CD8-positive, alpha-beta memory T cell (primary cell): Measurements from ENCODE around the gene CACUL1. TPM values are rescaled to one million over a fixed set of nuclear protein-coding genes. Genes with fewer than 3 reads are reported as not detected.

Experiments used
- CTCF ChIA-PET: fragments of 350-600 bp; sonication (Branson Sonifier 250); formaldehyde crosslinking; loops from one replicate; lab custom pipeline; 2021; ENCODE audit warnings: antibody characterized with exemption; lab: Charles Lee
- POLR2A ChIA-PET: fragments of 350-600 bp; sonication (Branson Sonifier 250); formaldehyde crosslinking; loops from one replicate; lab custom pipeline; 2021; ENCODE audit warnings: antibody characterized with exemption; lab: Charles Lee
- DNase-seq, 5 donors: peaks; one replicate each; pipeline versions ENCODE4 v3.0.0 to v3.0.0-alpha.2; 2020 to 2022; ENCODE audit warnings: mixed read lengths in 1 of 5
- H3K27ac ChIP-seq: one replicate; pipeline ENCODE4 v1.7.0; 2013; ENCODE audit warnings: low read depth, mild to moderate bottlenecking, low read length, moderate library complexity
- H3K27me3 ChIP-seq: 2 replicates; pipeline ENCODE4 v1.7.0; 2013; ENCODE audit warnings: low read length, mild to moderate bottlenecking; ENCODE audit not compliant: insufficient read depth, poor library complexity, severe bottlenecking
- H3K36me3 ChIP-seq: 2 replicates; pipeline ENCODE4 v1.7.0; 2013; ENCODE audit warnings: mild to moderate bottlenecking, low read length, moderate library complexity; ENCODE audit not compliant: insufficient read depth
- H3K4me1 ChIP-seq: 2 replicates; pipeline ENCODE4 v1.7.0; 2013; ENCODE audit warnings: mild to moderate bottlenecking, low read length, moderate library complexity; ENCODE audit not compliant: insufficient read depth
- H3K4me3 ChIP-seq: 2 replicates; pipeline ENCODE4 v1.7.0; 2013; ENCODE audit warnings: mild to moderate bottlenecking, low read length
- H3K9me3 ChIP-seq: 2 replicates; pipeline ENCODE4 v1.7.0; 2013; ENCODE audit warnings: mild to moderate bottlenecking, low read length
- H3K27ac Mint-ChIP-seq, 8 donors: one replicate each; pipeline ENCODE4 v1.8.0; 2020 to 2021; ENCODE audit warnings: mixed read lengths in 8 of 8, mild to moderate bottlenecking in 6 of 8, inconsistent platforms in 3 of 8, moderate library complexity in 3 of 8
- H3K27me3 Mint-ChIP-seq, 2 donors: one replicate each; pipeline ENCODE4 v1.8.0; 2020 to 2021; ENCODE audit warnings: mixed read lengths in 2 of 2, mild to moderate bottlenecking in 1 of 2, moderate library complexity in 1 of 2
- H3K36me3 Mint-ChIP-seq, 3 donors: one replicate each; pipeline ENCODE4 v1.8.0; 2020 to 2021; ENCODE audit warnings: mixed read lengths in 3 of 3, inconsistent platforms in 1 of 3, mild to moderate bottlenecking in 1 of 3
- H3K4me1 Mint-ChIP-seq, 3 donors: one replicate each; pipeline ENCODE4 v1.8.0; 2020 to 2021; ENCODE audit warnings: mixed read lengths in 3 of 3, inconsistent platforms in 1 of 3, mild to moderate bottlenecking in 1 of 3
- H3K4me3 Mint-ChIP-seq, 7 donors: one replicate each; pipeline ENCODE4 v1.8.0; 2020 to 2021; ENCODE audit warnings: mixed read lengths in 7 of 7, mild to moderate bottlenecking in 6 of 7, moderate library complexity in 4 of 7, inconsistent platforms in 2 of 7
- H3K9me3 Mint-ChIP-seq, 5 donors: one replicate each; pipeline ENCODE4 v1.8.0; 2020 to 2022; ENCODE audit warnings: mixed read lengths in 5 of 5, mild to moderate bottlenecking in 3 of 5, moderate library complexity in 2 of 5, inconsistent platforms in 1 of 5
- polyA plus RNA-seq: library from polyadenylated mRNA; unstranded; fragments of 300-500 nt; fragmentation: Illumina TruSeq; gene quantifications from one replicate; pipeline ENCODE4 v1.2.3, GENCODE V29; 2021
- total RNA-seq, 2 experiments: library from RNA; stranded (reverse); gene quantifications; one replicate each; pipeline ENCODE4 v1.2.3, GENCODE V29; 2021

Gene CACUL1
- total and polyA plus RNA-seq, 3 experiments from 2014 or later = 29.0 to 39.2 (median 31.3) TPM

DNA sequence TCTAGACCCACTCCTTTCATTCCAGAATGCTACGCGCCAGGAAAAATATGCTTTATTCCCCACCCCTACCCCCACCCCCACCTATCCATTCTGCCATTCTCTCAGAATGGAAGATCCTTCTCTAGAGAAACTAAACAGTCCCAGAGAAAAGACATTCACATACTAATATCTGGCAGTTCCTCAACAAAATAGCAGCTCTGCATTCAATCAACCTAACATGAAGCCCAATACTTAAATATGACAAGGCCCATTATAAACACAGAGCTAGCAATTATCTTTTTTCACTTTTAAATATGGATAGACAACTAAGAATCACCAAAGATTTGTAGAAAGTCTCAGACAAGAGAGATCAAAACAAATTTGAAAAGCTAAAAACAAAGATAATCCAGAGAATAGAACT lies 16.4 kb downstream of the CACUL1 start:
- no peaks in the 10 kb centered on the region for H3K36me3 ChIP-seq
- DNase-seq = no peak
- Mint-ChIP-seq H3K4me3 (no peak overlapping the region), H3K4me1 (peaks cover 66 to 87% (median 85%) of the 10 kb centered on the region in 3 donors), H3K27ac (peak overlapping the region in 1 of 8 donors; percentile 36), H3K27me3 (no peaks in the 10 kb centered on the region), H3K9me3 (no peaks in the 10 kb centered on the region), H3K36me3 (no peaks in the 10 kb centered on the region)
- H3K9me3 ChIP-seq = no peaks in the 10 kb centered on the region
- H3K4me3 ChIP-seq = no peak overlapping the region
- ChIA-PET CTCF (interaction anchor here (1.6 kb wide), 1 partner anchor 16 kb away, joined by 3 read pairs; the partner anchor contains the start of gene CACUL1), POLR2A (no interaction called here)
- no peaks in the 10 kb centered on the region for H3K27me3 ChIP-seq
- peaks cover 43% of the 10 kb centered on the region for H3K4me1 ChIP-seq
- no peak overlapping the region for H3K27ac ChIP-seq

DNA sequence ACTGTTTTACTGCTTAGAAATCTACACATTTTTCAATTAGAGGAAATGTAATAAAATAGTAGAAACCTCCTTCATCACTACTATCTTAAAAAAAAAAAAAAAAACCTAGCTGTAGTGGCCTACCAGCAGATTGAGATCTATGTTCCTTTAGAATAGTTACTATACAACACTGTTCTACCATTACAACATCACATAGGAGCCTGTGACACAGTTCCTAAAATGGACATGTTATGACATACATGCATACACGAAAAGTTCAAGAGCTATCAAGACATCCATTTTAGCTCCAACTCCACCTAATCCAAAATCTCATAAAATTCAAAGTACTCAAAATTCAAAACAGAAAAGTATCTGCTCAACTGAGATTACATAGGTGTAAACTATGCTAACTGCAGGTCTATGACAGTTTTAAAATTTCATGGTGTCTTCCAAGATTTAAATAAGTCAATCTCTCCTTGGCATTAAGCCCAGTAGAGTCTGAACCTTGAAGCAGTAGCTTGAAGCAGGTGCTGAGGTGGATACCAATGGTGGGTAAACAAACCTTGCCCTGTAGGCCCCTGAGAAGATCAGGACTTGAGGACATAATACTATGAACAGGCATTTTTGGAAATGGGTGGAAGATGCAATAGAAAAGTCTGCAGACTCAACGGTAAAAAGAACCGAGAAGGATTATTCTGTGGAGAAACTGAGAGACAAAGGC lies 17.0 kb downstream of the CACUL1 start:
- no peak for DNase-seq
- Histone ChIP-seq H3K4me3 (no peak overlapping the region), H3K27me3 (no peaks in the 10 kb centered on the region), H3K9me3 (no peaks in the 10 kb centered on the region), H3K27ac (no peak overlapping the region), H3K36me3 (no peaks in the 10 kb centered on the region), H3K4me1 (peaks cover 50% of the 10 kb centered on the region)
- Mint-ChIP-seq H3K4me3 (peak overlapping the region in 1 of 7 donors; percentile 16), H3K9me3 (no peaks in the 10 kb centered on the region), H3K4me1 (peaks cover 69 to 88% (median 86%) of the 10 kb centered on the region in 3 donors), H3K27ac (peak overlapping the region in 2 of 8 donors; percentile 4 to 36), H3K27me3 (no peaks in the 10 kb centered on the region), H3K36me3 (no peaks in the 10 kb centered on the region)
- ChIA-PET CTCF (interaction anchor here (1.6 kb wide), 1 partner anchor 17 kb away, joined by 3 read pairs; the partner anchor contains the start of gene CACUL1), POLR2A (no interaction called here)

DNA sequence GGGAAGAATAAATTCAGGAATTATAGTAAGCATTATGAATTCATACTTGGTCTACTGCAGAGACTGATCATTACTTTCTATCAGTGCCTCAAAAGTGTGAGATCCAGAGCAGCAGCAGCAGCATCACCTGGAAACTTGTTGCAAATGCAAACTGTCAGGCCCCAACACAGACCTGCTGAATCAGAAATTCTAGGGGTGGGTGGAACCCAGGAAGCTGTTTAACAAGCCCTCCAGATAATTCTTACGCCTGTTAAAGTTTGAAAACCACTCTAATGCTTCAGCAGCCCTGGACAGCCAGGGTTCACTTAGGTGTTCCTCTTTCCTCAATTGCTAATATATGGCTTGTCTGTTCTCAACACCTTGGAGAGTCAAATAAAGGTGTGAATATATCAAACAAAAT lies 19.5 kb downstream of the CACUL1 start:
- ChIA-PET CTCF (no interaction called here), POLR2A (interaction anchor here (1.4 kb wide), 1 partner anchor 20 kb away, joined by 3 read pairs; the partner anchor contains the start of gene CACUL1)
- no peak for DNase-seq
- Histone ChIP-seq H3K27me3 (no peaks in the 10 kb centered on the region), H3K9me3 (no peaks in the 10 kb centered on the region), H3K27ac (no peak overlapping the region), H3K4me3 (no peak overlapping the region), H3K4me1 (peaks cover 74% of the 10 kb centered on the region), H3K36me3 (no peaks in the 10 kb centered on the region)
- Mint-ChIP-seq H3K4me1 (peaks cover 75 to 92% (median 92%) of the 10 kb centered on the region in 3 donors), H3K4me3 (no peak overlapping the region), H3K27ac (peak overlapping the region in 4 of 8 donors; percentile 0 to 80 (median 26)), H3K9me3 (no peaks in the 10 kb centered on the region), H3K27me3 (no peaks in the 10 kb centered on the region), H3K36me3 (no peaks in the 10 kb centered on the region)

DNA sequence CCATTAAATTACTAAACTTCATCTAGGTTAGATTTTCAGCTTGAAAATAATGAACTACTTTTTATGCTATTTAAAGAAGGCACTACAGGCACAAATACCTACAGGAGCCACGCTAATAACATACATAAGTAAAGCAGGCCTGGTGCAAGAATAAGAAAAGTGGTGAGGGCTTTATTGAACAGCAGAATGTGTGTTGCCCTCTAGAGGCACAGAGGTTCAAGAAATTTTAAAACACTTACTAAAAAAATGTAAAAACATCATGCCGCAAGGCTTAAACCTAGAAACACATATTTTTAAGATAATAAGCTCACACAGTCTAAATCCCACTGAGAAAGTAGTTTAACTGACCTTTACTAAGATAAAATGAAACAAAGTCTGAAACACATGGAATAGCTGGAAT lies 20.3 kb downstream of the CACUL1 start:
- peaks cover 82% of the 10 kb centered on the region for H3K4me1 ChIP-seq
- H3K9me3 ChIP-seq = no peaks in the 10 kb centered on the region
- Mint-ChIP-seq H3K9me3 (no peaks in the 10 kb centered on the region), H3K36me3 (peaks cover 0 to under 1% (median 0%) of the 10 kb centered on the region in 3 donors), H3K4me3 (no peak overlapping the region), H3K4me1 (peaks cover 81 to 97% (median 96%) of the 10 kb centered on the region in 3 donors), H3K27me3 (no peaks in the 10 kb centered on the region), H3K27ac (peak overlapping the region in 3 of 8 donors; percentile 9 to 59 (median 27))
- H3K27ac ChIP-seq = no peak overlapping the region
- DNase-seq = no peak
- H3K36me3 ChIP-seq = no peaks in the 10 kb centered on the region
- ChIA-PET CTCF (interaction anchor here (1.2 to 2.5 kb wide), 2 partner anchors 13 to 20 kb away, joined by 6 to 9 read pairs; partner anchors contain the start of gene CACUL1), POLR2A (interaction anchor here (1.4 kb wide), 1 partner anchor 20 kb away, joined by 3 read pairs; the partner anchor contains the start of gene CACUL1)
- no peaks in the 10 kb centered on the region for H3K27me3 ChIP-seq
- no peak overlapping the region for H3K4me3 ChIP-seq

DNA sequence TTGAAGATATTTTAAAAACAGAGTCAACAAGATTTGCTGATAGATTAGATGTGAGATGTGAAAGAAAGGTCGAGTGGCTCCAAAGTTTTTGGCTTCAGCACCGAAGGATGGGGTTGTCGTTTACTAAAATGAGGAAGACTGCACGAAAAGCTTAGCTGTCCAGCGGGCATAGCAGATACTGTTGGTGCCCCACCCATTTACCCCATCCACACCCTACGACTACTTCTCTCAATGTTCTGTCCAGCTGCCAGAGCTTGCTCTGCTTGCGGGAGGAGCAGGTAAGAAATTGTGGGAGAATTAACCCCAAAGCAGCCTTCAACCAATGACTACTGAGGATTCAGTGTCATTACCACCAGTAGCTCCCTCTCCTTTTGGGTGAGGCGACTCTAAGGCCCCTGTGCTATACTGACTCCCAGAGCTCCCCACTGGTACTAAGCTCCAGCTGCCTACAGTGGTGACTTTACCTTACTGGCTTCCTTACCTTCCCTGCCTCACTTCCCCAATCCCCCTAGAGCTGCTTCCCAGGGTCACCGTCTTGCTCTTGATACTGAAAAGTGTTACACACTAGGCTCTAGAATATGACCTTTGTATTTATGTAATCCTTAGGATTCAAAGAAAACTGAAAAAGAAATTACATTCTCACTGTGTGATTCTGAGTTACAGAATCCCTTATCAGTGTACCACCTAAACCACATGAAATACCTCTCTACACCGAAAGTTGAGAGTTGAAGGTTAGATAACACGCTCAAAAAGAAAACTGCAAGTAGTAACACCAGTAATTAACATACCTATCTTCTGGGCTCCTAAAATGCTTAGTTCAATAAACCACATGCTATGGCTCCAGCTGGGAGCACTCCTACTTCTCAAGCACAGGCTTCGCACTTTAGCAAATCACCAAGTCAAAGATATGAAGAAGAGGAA lies 22.3 kb downstream of the CACUL1 start:
- ChIA-PET POLR2A (no interaction called here), CTCF (interaction anchor here (1.4 to 2.5 kb wide), 2 partner anchors 11 to 69 kb away, joined by 4 to 9 read pairs; no protein-coding TSS in a partner anchor)
- H3K4me3 ChIP-seq = no peak overlapping the region
- no peaks in the 10 kb centered on the region for H3K27me3 ChIP-seq
- peak overlapping the region; percentile 38 to 90 (median 78) for H3K27ac Mint-ChIP-seq
- no peaks in the 10 kb centered on the region for H3K9me3 Mint-ChIP-seq
- H3K36me3 ChIP-seq = no peaks in the 10 kb centered on the region
- H3K27ac ChIP-seq = no peak overlapping the region
- H3K9me3 ChIP-seq = no peaks in the 10 kb centered on the region
- H3K4me3 Mint-ChIP-seq = peak overlapping the region; percentile 4 to 79 (median 67)
- DNase-seq = peak in 2 of 5 donors; percentile 20 to 51
- H3K4me1 Mint-ChIP-seq = peaks cover 74 to 89% (median 88%) of the 10 kb centered on the region in 3 donors
- H3K36me3 Mint-ChIP-seq = peaks cover 0 to 10% (median 0%) of the 10 kb centered on the region in 3 donors
- H3K27me3 Mint-ChIP-seq = no peaks in the 10 kb centered on the region
- H3K4me1 ChIP-seq = peaks cover 85% of the 10 kb centered on the region

DNA sequence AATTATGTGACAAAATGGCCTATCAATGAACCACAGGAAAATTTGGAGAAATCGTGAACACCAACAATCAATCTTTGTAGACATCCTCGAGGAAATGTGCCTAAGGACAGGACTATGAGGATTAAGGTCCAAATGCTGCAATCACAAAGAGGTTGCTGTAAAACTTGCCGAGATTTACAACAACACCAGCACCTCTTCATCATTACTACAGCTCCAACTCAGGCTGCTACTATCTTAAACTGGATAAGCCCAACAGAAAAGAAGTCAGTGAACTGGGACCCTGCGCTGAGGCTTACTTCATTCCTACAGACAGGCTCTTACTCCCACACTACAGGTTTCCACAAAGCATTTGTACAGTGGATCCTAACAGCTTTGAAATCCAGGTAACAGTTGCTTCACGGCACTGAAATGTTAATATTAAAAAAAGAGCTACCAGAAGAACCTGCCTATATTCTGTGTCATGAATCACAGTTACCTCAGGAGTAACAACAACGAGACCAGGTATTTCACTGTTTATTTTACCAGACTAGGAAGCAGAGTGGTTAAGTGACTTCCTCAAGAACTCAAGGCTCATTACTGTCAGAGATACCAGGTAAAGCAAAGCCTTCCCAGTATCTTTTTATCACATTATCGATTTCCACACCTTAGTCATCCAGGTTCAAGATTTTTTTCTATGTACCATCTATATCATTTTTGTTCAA lies 23.9 kb downstream of the CACUL1 start:
- POLR2A ChIA-PET = no interaction called here
- CTCF ChIA-PET = no interaction called here
- Mint-ChIP-seq H3K27ac (peak overlapping the region; percentile 24 to 83 (median 58)), H3K27me3 (no peaks in the 10 kb centered on the region), H3K36me3 (peaks cover 0 to 22% (median 5%) of the 10 kb centered on the region in 3 donors), H3K4me3 (peak overlapping the region in 4 of 7 donors; percentile 2 to 71 (median 28)), H3K4me1 (peaks cover 65 to 83% (median 76%) of the 10 kb centered on the region in 3 donors), H3K9me3 (no peaks in the 10 kb centered on the region)
- Histone ChIP-seq H3K4me3 (no peak overlapping the region), H3K27ac (no peak overlapping the region), H3K4me1 (peaks cover 74% of the 10 kb centered on the region), H3K36me3 (no peaks in the 10 kb centered on the region), H3K27me3 (no peaks in the 10 kb centered on the region), H3K9me3 (no peaks in the 10 kb centered on the region)
- no peak for DNase-seq

DNA sequence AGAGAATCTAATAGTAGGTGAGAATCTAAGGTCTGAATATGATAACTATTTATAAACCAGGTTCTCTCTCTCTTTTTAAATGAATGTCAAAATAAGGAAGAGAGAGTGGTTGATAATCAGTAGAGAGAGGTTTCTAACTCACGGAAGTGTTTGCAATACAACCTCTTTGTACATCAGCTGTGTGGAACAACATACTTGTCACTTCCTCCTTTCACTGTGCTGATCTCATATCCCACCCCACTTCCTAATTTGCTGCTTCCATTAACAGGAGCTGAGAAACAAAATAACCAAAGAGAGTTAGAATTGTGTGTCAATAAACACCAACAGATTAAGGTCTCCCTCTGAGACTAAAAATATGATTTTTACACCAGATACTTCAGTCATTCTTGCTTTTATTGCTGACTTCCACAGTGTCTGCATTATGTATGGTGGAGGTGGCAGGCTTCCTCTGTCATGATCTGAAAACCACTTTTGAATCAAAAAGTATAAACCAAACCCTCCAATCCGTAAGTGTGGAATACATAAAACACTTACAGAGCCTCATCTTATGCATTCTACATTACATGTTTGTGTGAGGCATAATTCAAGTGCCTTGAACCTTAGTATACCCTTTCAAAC lies 25.0 kb downstream of the CACUL1 start:
- Histone ChIP-seq H3K9me3 (no peaks in the 10 kb centered on the region), H3K4me3 (no peak overlapping the region), H3K4me1 (peaks cover 64% of the 10 kb centered on the region), H3K27ac (no peak overlapping the region), H3K27me3 (no peaks in the 10 kb centered on the region), H3K36me3 (no peaks in the 10 kb centered on the region)
- POLR2A ChIA-PET = interaction anchor here (0.6 to 1.2 kb wide), 2 partner anchors 25 to 161 kb away, joined by 7 read pairs; partner anchors contain the start of gene CACUL1
- peaks cover 54 to 73% (median 65%) of the 10 kb centered on the region in 3 donors for H3K4me1 Mint-ChIP-seq
- CTCF ChIA-PET = interaction anchor here (1.0 kb wide), 1 partner anchor 25 kb away, joined by 3 read pairs; the partner anchor contains the start of gene CACUL1
- H3K27ac Mint-ChIP-seq = peak overlapping the region; percentile 47 to 83 (median 76)
- peaks cover 0 to 28% (median 5%) of the 10 kb centered on the region in 3 donors for H3K36me3 Mint-ChIP-seq
- no peaks in the 10 kb centered on the region for H3K9me3 Mint-ChIP-seq
- DNase-seq = peak in 1 of 5 donors; percentile 35
- no peaks in the 10 kb centered on the region for H3K27me3 Mint-ChIP-seq
- H3K4me3 Mint-ChIP-seq = peak overlapping the region in 5 of 7 donors; percentile 5 to 50 (median 39)
